Measurements from ENCODE around the gene PLA2G2D. TPM values are rescaled to one million over a fixed set of nuclear protein-coding genes. Genes with fewer than 3 reads are reported as not detected.

PLA2G2D gene
- total RNA-seq, 1 donor from 2014 or later = not detected

GRCh38 chr1:20073256-20073655, 46.1 kb downstream of the PLA2G2D start:
- no peaks in the 10 kb centered on the region for H3K36me3 ChIP-seq (ENCODE audit: control insufficient read depth in 3 of 3, insufficient read depth in 3 of 3, low read length in 3 of 3)
- H3K27ac ChIP-seq (ENCODE audit: low read depth, low read length) = no peak overlapping the region
- peaks cover 13 to 18% (median 14%) of the 10 kb centered on the region in 3 donors for H3K4me1 ChIP-seq (ENCODE audit: control insufficient read depth in 3 of 3, insufficient read depth in 3 of 3, low read length in 3 of 3)
- peaks cover 0 to 23% (median 8%) of the 10 kb centered on the region in 3 donors for H3K27me3 ChIP-seq (ENCODE audit: control insufficient read depth in 3 of 3, insufficient read depth in 3 of 3, low read length in 3 of 3)
- H3K9ac ChIP-seq (ENCODE audit: low read depth in 1 of 3, low read length in 3 of 3) = no peak overlapping the region
- no peak overlapping the region for H3K4me3 ChIP-seq (ENCODE audit: low read length in 3 of 3)
- no peaks in the 10 kb centered on the region for H3K9me3 ChIP-seq (ENCODE audit: control insufficient read depth in 3 of 3, low read length in 3 of 3)

- Histone ChIP-seq H3K27me3 (ENCODE audit: control insufficient read depth in 3 of 3, insufficient read depth in 3 of 3, low read length in 3 of 3) (peaks cover 0 to 19% (median 4%) of the 10 kb centered on the region in 3 donors), H3K27ac (ENCODE audit: low read depth, low read length) (no peak overlapping the region), H3K36me3 (ENCODE audit: control insufficient read depth in 3 of 3, insufficient read depth in 3 of 3, low read length in 3 of 3) (no peaks in the 10 kb centered on the region), H3K4me1 (ENCODE audit: control insufficient read depth in 3 of 3, insufficient read depth in 3 of 3, low read length in 3 of 3) (peaks cover 13 to 18% (median 14%) of the 10 kb centered on the region in 3 donors), H3K9ac (ENCODE audit: low read depth in 1 of 3, low read length in 3 of 3) (no peak overlapping the region), H3K4me3 (ENCODE audit: low read length in 3 of 3) (no peak overlapping the region), H3K9me3 (ENCODE audit: control insufficient read depth in 3 of 3, low read length in 3 of 3) (no peaks in the 10 kb centered on the region)
Observed at GRCh38 chr1:20072771-20073170, 46.6 kb downstream of the PLA2G2D start.

- Histone ChIP-seq H3K36me3 (ENCODE audit: control insufficient read depth in 3 of 3, insufficient read depth in 3 of 3, low read length in 3 of 3) (no peaks in the 10 kb centered on the region), H3K27me3 (ENCODE audit: control insufficient read depth in 3 of 3, insufficient read depth in 3 of 3, low read length in 3 of 3) (peaks cover 0 to 9% (median 0%) of the 10 kb centered on the region in 3 donors), H3K27ac (ENCODE audit: low read depth, low read length) (no peak overlapping the region), H3K4me3 (ENCODE audit: low read length in 3 of 3) (no peak overlapping the region), H3K9ac (ENCODE audit: low read depth in 1 of 3, low read length in 3 of 3) (no peak overlapping the region), H3K4me1 (ENCODE audit: control insufficient read depth in 3 of 3, insufficient read depth in 3 of 3, low read length in 3 of 3) (peaks cover 13 to 18% (median 14%) of the 10 kb centered on the region in 3 donors), H3K9me3 (ENCODE audit: control insufficient read depth in 3 of 3, low read length in 3 of 3) (no peaks in the 10 kb centered on the region)
Observed at GRCh38 chr1:20071416-20071815, 47.9 kb downstream of the PLA2G2D start.

DNA sequence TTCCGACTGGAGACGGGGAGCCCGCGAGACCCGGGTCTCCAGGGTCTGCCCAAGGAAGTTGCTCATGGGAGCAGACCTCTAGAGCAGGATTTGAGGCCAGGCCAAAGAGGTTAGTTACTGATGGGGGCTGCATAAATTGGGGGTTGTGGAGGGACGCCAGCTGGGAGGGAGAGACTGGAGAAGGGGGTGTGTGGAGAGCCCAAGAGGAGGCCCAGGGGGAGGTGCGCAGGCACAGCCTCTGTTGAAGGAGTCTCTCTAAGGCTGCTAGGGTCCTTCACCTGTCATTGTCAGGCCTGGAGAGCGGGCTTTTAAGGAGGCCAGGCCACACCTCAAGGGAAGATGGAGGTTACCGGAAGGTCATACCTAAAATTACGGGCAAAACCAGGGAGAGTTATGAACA, 49.0 kb downstream of the PLA2G2D start:
- H3K36me3 ChIP-seq (ENCODE audit: control insufficient read depth in 3 of 3, insufficient read depth in 3 of 3, low read length in 3 of 3) = no peaks in the 10 kb centered on the region
- H3K27ac ChIP-seq (ENCODE audit: low read depth, low read length) = no peak overlapping the region
- H3K4me3 ChIP-seq (ENCODE audit: low read length in 3 of 3) = peak overlapping the region in 1 of 3 donors; percentile 5
- H3K9me3 ChIP-seq (ENCODE audit: control insufficient read depth in 3 of 3, low read length in 3 of 3) = no peaks in the 10 kb centered on the region
- peak overlapping the region in 2 of 3 donors; percentile 43 to 54 for H3K9ac ChIP-seq (ENCODE audit: low read depth in 1 of 3, low read length in 3 of 3)
- peaks cover 13 to 18% (median 16%) of the 10 kb centered on the region in 3 donors for H3K4me1 ChIP-seq (ENCODE audit: control insufficient read depth in 3 of 3, insufficient read depth in 3 of 3, low read length in 3 of 3)
- H3K27me3 ChIP-seq (ENCODE audit: control insufficient read depth in 3 of 3, insufficient read depth in 3 of 3, low read length in 3 of 3) = peaks cover 0 to 6% (median 0%) of the 10 kb centered on the region in 3 donors

- peak within 1 kb of the TSS; percentile 8 for H3K27ac ChIP-seq (ENCODE audit: low read depth, low read length)
- H3K9me3 ChIP-seq (ENCODE audit: control insufficient read depth in 3 of 3, low read length in 3 of 3) = no peaks in the 10 kb centered on the region
- H3K27me3 ChIP-seq (ENCODE audit: control insufficient read depth in 3 of 3, insufficient read depth in 3 of 3, low read length in 3 of 3) = peaks cover 0 to 2% (median 0%) of the 10 kb centered on the region in 3 donors
- H3K36me3 ChIP-seq (ENCODE audit: control insufficient read depth in 3 of 3, insufficient read depth in 3 of 3, low read length in 3 of 3) = no peaks in the 10 kb centered on the region
- peak within 1 kb of the TSS in 1 of 3 donors; percentile 5 for H3K4me3 ChIP-seq (ENCODE audit: low read length in 3 of 3)
- peaks cover 13 to 18% (median 16%) of the 10 kb centered on the region in 3 donors for H3K4me1 ChIP-seq (ENCODE audit: control insufficient read depth in 3 of 3, insufficient read depth in 3 of 3, low read length in 3 of 3)
- peak within 1 kb of the TSS; percentile 33 to 54 (median 43) for H3K9ac ChIP-seq (ENCODE audit: low read depth in 1 of 3, low read length in 3 of 3)
Observed at GRCh38 chr1:20069874-20070273, 49.5 kb downstream of the PLA2G2D start, which contains the start of gene PLA2G5. PLA2G5 (plus strand) TSS chr1:20070194; CDS start chr1:20084831, 14,637 bp downstream.

- no peak overlapping the region for H3K4me3 ChIP-seq (ENCODE audit: low read length in 3 of 3)
- no peaks in the 10 kb centered on the region for H3K9me3 ChIP-seq (ENCODE audit: control insufficient read depth in 3 of 3, low read length in 3 of 3)
- H3K27me3 ChIP-seq (ENCODE audit: control insufficient read depth in 3 of 3, insufficient read depth in 3 of 3, low read length in 3 of 3) = no peaks in the 10 kb centered on the region
- H3K36me3 ChIP-seq (ENCODE audit: control insufficient read depth in 3 of 3, insufficient read depth in 3 of 3, low read length in 3 of 3) = no peaks in the 10 kb centered on the region
- peaks cover 13 to 18% (median 16%) of the 10 kb centered on the region in 3 donors for H3K4me1 ChIP-seq (ENCODE audit: control insufficient read depth in 3 of 3, insufficient read depth in 3 of 3, low read length in 3 of 3)
- H3K9ac ChIP-seq (ENCODE audit: low read depth in 1 of 3, low read length in 3 of 3) = no peak overlapping the region
- H3K27ac ChIP-seq (ENCODE audit: low read depth, low read length) = no peak overlapping the region
Observed at GRCh38 chr1:20068722-20069121, 50.6 kb downstream of the PLA2G2D start.

DNA sequence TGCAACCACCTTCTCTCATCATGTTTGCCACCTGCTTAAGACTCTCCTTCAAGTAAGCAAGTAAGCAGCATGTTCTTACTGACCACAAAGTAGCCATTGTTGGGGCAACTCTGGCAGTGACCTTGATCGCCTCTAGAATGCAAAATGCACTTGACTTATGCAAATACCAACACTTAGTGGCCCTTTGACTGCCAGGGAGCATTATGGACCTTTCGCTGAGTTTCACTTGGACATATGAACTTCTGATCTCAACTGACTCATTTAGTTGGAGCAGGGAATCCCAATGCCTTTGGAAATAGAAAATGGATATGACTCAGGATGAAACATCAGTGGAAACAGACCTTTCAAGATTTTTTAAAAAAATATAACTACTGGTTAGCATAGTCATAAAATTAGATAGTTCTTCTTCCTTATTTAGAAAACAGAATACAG, 55.5 kb downstream of the PLA2G2D start:
- peaks cover 0 to 2% (median 0%) of the 10 kb centered on the region in 3 donors for H3K27me3 ChIP-seq (ENCODE audit: control insufficient read depth in 3 of 3, insufficient read depth in 3 of 3, low read length in 3 of 3)
- no peak overlapping the region for H3K4me3 ChIP-seq (ENCODE audit: low read length in 3 of 3)
- H3K4me1 ChIP-seq (ENCODE audit: control insufficient read depth in 3 of 3, insufficient read depth in 3 of 3, low read length in 3 of 3) = peaks cover 0 to 5% (median under 1%) of the 10 kb centered on the region in 3 donors
- no peak overlapping the region for H3K27ac ChIP-seq (ENCODE audit: low read depth, low read length)
- H3K9ac ChIP-seq (ENCODE audit: low read depth in 1 of 3, low read length in 3 of 3) = no peak overlapping the region
- no peaks in the 10 kb centered on the region for H3K9me3 ChIP-seq (ENCODE audit: control insufficient read depth in 3 of 3, low read length in 3 of 3)
- H3K36me3 ChIP-seq (ENCODE audit: control insufficient read depth in 3 of 3, insufficient read depth in 3 of 3, low read length in 3 of 3) = no peaks in the 10 kb centered on the region

Other genes starting within 250 kb of the PLA2G2D start
- 4.2 TPM for gene OTUD3, start 237.1 kb downstream of the PLA2G2D start, total RNA-seq
- not detected for gene PLA2G2E, start 195.9 kb downstream of the PLA2G2D start, total RNA-seq
- not detected for gene PLA2G2A, start 139.9 kb downstream of the PLA2G2D start, total RNA-seq
- gene PLA2G5, start 49.3 kb downstream of the PLA2G2D start, total RNA-seq = 0.52 TPM
- not detected for gene PLA2G2F, start 19.8 kb upstream of the PLA2G2D start, total RNA-seq
- gene UBXN10, start 66.6 kb upstream of the PLA2G2D start, total RNA-seq = 0.52 TPM
- not detected for gene PLA2G2C, start 67.0 kb upstream of the PLA2G2D start, total RNA-seq
- gene VWA5B1, start 171.3 kb upstream of the PLA2G2D start, total RNA-seq = 0.52 TPM

Measured in skeletal muscle tissue (tissue), 4 donors.